RWPE1 (cell line): Measurements from ENCODE around the gene PTPRK.

Experiments used
- CTCF ChIA-PET: fragments of 350-600 bp; sonication (Branson Sonifier 250); formaldehyde crosslinking; extraction: SDS; loops from one replicate; lab custom pipeline; 2021; lab: Yijun Ruan, JAX
- POLR2A ChIA-PET: fragments of 400-600 bp; formaldehyde crosslinking; extraction: SDS; loops from one replicate; lab custom pipeline; 2020; ENCODE audit warnings: antibody characterized with exemption; ENCODE audit not compliant: low non-redundant PET; lab: Yijun Ruan, JAX
- DNase-seq: peaks from one replicate; pipeline ENCODE4 v3.0.0; 2012; ENCODE audit warnings: low spot score
- H3K27ac ChIP-seq: fragments of 450-650 bp; 2 replicates; pipeline ENCODE4 v1.5.1; 2017
- CTCF ChIP-seq: fragments of 450-650 bp; conservative IDR thresholded peaks from 2 replicates; pipeline ENCODE4 v1.5.1; 2017; ENCODE audit warnings: low read depth, mild to moderate bottlenecking

Gene PTPRK

GRCh38 chr6:128152551-128152950 lies 367.8 kb downstream of the PTPRK start:
- H3K27ac ChIP-seq: no peak overlapping the region
- ChIA-PET CTCF (no interaction called here), POLR2A (no interaction called here)
- DNase-seq: no peak
- TF ChIP-seq CTCF: no peak

GRCh38 chr6:128150376-128150775 lies 370.0 kb downstream of the PTPRK start:
- POLR2A ChIA-PET: no interaction called here
- CTCF ChIA-PET: no interaction called here
- H3K27ac ChIP-seq: no peak overlapping the region
- DNase-seq: no peak
- TF ChIP-seq CTCF: no peak

GRCh38 chr6:128149796-128150195 lies 370.6 kb downstream of the PTPRK start:
- DNase-seq: no peak
- H3K27ac ChIP-seq: no peak overlapping the region
- ChIA-PET POLR2A (no interaction called here), CTCF (no interaction called here)
- no peak for TF ChIP-seq CTCF

- TF ChIP-seq CTCF: no peak
- H3K27ac ChIP-seq: no peak overlapping the region
- ChIA-PET POLR2A (no interaction called here), CTCF (no interaction called here)
- no peak for DNase-seq
Measured at GRCh38 chr6:128144320-128144719, 376.1 kb downstream of the PTPRK start.

- POLR2A ChIA-PET: no interaction called here
- TF ChIP-seq CTCF: no peak
- CTCF ChIA-PET: interaction anchor here (0.5 kb wide), 1 partner anchor 40 kb away, joined by 3 read pairs; no protein-coding TSS in a partner anchor
Measured at GRCh38 chr6:128141932-128142331, 378.5 kb downstream of the PTPRK start.

GRCh38 chr6:128139519-128139918 lies 380.9 kb downstream of the PTPRK start:
- POLR2A ChIA-PET: no interaction called here
- CTCF ChIA-PET: interaction anchor here (0.5 kb wide), 1 partner anchor 1317 kb away, joined by 4 read pairs; no protein-coding TSS in a partner anchor
- no peak overlapping the region for H3K27ac ChIP-seq
- peak; percentile 8 for DNase-seq
- TF ChIP-seq CTCF: no peak

More at GRCh38 chr6:128141932-128142331, 378.5 kb downstream of the PTPRK start:
- no peak overlapping the region for H3K27ac ChIP-seq
- no peak for DNase-seq
